HG02970 (cell line): ENCODE measurements around the gene ZBTB42.
"Not testable (repeated sequence)": the region's sequence is repeated elsewhere in the genome, so short reads cannot be mapped to it uniquely, and the experiment has no call there.

Experiments used
- ATAC-seq: cut with Tn5 transposase; IDR thresholded peaks from one replicate; pipeline ENCODE4 v1.9.1; 2021; ENCODE audit warnings: mild to moderate bottlenecking, moderate library complexity, moderate number of reproducible peaks; ENCODE audit not compliant: unreplicated experiment, low FRiP score

The ZBTB42 gene

DNA sequence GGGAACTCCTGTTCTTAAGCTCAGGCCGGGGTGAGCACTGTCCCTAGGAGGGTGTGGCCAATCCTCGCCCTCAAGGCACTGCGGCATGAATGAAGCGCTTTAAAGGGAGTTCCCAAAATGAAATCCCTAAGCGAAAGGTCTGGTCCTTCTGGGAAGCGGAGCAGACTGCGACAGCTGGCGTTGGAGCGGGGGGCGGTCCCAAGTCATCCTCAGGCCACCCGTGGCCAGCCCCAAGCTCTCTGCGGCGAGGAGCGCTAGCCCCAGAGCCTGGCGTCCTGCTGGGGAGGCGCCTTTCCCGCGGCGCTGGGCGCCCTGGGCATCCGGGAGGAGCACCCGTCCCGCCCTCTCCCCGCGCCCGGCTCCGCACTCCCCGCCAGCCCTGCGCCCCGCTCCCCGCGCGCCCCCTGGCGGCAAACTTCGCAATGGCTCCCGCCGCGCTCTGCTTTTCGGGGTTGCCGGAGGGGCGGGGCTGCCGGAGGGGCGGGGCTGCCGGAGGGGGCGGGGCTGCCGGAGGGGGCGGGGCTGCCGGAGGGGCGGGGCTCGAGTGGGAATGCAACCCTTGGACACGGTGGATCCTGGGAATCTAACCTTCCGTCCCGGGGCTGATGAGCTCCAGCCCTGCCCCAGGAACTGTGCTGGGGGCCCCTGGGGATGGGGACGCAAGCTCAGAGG, 25.4 kb downstream of the ZBTB42 start:
- ATAC-seq, result peak; percentile 86

DNA sequence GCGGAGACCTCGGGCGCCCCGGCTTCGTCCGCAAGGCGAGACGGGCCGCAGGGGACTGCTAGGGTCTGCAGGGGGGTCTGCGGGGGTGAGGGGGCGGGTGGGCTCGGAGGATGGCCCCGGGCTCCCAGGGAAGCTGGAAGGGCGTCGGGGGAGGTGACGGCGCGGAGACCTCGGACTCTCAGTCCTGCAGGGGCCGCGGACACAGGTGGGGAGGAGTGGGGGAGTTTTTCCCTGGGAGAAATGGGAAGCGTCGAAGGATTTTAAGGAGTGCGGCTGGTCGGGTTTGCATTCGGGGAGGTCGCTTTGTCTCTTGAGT, 25.9 kb downstream of the ZBTB42 start:
- ATAC-seq, result no peak

DNA sequence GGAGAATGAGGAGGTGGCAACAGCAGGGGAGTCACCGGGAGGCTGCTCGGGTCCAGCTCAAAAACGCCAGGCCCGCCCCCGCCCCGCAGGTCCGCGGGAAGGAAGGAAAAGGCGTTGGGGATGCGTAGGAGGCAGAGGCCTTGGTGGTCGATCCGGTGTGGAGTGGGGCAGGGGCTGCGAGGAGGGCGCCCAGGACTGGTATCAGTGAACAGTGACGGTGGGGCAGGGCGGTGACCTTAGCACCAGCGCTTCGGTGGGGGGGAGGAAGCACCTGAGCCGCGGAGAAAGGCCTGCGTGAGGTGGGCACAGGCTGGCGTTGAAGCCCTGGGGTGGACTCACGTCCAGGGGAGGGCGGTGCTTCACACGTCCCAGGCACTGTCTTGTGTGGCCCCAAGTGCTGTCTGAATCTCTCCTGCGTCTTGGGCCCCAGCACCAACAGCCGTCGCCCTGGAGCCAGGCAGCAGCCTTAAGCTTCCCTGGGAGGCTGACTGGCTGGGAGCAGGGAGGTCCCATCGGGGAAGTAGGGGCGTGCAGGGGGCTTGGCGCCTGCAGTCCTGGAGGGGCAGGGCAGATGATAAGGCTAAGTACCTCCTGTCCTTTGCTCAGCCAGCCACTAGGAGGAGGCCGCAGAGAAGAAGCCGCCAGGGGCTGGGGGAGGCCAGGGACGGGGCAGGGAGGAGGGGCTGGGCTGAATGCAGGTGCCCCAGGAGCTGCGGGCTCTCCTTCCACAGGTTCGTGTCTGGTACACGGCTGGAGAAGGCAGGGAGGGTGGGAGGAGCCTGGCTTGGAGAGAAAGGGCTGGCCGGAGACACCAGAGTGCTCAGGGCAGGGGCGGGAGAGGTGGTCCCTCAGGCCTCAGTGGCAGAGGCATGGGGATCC, 26.5 kb downstream of the ZBTB42 start:
- ATAC-seq, result no peak

DNA sequence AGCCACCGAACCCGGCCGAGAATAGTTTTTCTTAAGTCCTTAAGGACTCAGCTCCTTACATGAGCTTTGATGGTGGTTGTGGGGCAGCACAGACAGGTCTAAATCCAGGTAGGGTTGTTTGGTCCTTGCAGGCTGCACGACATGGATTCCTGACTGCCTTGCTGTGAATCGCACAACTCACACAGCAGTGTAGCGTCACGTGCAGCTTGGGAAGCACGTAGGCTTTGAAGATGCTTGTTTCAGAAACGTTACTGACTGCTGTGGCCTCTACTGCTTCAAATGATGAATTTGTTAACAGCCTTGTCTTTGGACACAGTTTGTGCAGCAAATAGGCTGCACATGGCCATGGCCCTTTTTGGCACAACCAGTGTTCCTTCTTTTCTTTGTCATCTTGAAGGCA, 29.9 kb downstream of the ZBTB42 start:
- no peak for ATAC-seq

DNA sequence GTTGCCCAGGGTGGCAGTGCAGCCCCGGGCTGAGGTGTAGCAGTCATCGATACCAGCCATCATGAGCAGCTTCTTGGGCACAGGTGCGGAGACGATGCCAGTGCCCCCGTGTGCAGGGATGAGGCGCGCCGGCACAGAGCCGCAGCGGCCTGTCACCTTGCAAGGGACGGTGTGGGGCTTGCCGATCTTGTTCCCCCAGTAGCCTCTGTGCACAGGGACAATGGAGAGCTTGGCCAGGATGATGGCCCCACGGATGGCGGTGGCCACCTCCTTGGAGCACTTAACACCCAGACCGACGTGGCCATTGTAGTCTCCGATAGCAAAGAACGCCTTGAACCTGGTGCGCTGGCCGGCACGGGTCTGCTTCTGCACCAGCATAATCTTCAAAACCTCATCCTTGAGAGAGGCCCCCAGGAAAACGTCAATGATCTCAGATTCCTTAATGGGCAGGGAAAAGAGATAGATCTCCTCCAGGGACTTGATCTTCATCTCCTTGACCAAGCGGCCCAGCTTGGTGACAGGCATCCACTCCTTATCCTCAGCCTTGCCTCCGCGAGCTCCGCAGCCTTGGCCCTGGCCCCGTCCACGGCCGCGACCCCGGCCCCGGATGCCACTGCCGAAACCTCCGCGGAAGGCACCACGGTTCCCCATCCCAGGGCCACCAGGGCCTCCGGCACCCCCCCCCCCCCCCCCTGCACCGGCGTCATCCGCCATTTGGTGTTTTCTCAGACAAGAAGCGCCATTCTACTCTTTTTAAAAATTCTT, 35.5 kb downstream of the ZBTB42 start:
- ATAC-seq, result not testable (repeated sequence)

DNA sequence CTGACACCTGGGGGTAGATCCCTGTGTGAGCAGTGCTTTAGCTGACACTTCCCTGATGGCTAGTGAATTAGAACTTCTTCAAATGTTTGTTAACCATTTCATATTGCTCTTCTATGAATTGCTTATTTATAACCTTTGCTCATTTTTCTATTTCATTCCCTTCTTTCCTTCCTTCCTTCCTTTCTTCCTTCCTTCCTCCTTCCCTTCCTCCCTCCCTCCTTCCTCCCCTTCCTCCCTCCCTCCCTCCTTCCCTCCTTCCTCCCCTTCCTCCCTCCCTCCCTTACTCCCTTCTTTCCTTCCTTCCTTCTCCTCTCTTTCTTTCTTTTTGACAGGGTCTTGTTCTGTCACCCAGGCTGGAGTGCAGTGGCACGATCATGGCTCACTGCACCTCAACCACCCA, 40.8 kb downstream of the ZBTB42 start:
- ATAC-seq, result no peak

DNA sequence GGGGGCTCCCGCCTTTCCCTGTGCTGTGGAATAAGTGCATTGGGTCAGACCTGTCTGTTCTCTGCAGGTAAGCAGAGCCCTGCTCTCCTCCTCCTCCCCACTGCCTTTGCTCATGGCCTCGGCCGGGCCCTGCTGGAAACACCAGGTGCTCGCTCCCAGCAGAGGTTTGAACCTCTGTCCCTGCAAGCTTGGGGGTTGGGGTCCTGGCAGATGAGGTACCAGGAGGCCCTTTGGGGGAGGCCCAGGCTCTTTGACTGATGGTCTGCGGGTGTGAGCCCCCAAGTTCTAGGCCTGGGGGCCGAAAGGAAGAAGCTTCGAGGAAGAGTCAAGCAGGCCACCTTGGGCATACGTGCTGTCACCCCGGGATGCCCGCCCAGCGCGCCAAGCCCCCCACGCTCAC, 42.1 kb downstream of the ZBTB42 start:
- ATAC-seq, result no peak

DNA sequence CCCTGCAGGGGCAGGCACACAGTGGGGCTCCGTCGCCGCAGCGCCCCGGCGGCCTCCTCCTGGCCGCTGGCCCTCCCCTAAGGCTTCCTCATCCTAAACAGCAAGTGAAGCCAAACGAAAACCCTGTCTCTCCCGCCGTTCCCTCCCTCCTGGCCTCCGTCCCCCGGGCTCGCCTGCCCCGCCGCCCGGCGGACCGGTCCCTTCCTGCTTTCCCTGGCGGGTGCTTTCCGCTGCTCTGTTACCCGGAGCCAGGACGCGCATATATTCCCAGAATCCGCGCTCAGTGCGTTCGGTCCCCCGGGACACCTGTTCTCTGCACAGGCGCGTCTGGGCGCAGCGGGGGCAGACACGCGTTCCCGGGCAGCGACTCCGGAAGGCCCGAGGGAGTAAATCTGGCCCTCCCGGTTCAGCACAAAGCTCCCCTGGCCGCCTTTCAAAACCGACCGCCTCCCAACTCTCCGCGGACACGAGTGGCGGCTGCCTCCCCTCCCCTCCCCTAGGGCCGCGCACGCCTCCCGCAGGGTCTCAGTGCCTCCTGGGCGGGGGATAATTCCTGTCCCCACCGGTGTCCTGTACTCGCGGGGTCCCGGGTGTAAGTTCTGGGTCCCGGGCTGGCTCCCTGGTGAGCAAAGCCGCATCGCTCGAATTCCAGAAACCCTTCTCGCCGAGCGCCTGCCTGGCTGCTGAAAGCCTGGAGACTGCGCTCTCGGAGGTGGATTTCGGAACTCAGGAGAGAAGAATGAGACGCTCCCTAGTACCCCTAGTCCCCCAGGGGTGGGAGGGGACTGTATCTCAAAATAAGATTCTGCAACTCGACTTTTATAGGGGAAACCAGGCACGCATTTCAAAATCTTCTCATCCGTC, 42.8 kb downstream of the ZBTB42 start:
- no peak for ATAC-seq

DNA sequence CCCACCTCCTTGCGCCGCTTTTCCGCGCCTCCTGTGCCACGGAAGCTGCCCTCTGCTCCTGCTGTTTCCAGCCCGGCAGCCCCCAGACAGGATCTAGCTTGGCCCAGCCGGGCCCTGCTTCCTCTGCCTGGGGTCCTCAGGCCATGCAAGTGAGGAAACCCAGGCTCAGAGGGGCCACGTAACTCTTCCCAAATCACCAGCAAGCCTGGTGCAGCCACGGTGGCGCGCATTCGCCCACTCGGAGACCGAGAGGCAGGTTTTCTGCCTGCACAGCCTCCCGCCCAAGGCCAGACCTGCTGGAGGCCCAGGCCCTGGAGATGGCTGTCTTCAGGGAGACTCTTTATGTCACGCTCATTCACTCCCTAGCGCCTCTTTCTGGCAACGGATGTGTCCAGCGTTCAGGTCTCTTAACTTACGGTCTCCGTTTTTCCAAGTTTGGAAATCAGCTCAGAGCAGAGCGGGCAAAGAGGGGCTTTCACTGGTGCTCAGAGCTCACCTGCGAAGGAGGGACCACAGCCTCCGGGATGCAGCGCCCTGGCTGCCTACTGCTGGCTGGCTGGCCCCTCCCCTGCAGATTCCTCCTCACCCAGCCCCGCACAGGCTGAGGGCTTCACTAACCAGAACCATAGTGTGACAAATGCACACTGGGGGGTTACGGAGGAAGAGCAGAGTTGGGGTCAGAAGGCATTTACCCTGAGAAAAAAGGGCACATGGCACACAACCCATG, 43.6 kb downstream of the ZBTB42 start:
- ATAC-seq, result no peak

DNA sequence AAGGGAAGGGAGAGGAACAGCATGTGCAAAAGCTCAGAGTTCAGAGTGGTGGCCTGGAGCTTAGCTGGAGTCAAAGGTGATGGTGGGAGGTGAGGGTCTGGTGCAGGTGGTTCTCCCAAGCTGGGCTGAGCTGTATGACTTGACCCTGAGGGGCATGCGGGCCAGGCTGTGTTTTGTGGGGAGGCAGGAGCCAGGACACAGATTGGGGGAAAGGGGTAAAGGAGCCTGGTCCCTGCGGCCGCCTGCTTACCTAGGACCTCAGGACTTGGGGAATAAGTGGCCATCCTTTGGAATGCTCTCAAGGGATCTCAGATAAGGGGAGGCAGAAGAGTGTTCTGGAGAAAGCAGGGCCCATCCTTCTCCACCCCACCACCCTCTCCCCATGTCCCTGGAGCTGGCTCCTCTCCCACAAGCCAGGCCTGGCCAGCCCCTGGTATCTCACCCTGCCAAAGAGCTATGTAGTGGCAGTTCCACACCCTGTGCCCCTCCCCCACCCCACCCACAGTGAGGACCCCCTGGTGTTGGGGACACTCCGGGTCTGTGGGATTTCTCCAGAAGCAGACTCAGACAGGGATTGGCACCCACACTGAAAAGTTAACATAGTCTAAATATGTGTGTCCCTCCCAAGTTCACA, 44.2 kb downstream of the ZBTB42 start:
- no peak for ATAC-seq

DNA sequence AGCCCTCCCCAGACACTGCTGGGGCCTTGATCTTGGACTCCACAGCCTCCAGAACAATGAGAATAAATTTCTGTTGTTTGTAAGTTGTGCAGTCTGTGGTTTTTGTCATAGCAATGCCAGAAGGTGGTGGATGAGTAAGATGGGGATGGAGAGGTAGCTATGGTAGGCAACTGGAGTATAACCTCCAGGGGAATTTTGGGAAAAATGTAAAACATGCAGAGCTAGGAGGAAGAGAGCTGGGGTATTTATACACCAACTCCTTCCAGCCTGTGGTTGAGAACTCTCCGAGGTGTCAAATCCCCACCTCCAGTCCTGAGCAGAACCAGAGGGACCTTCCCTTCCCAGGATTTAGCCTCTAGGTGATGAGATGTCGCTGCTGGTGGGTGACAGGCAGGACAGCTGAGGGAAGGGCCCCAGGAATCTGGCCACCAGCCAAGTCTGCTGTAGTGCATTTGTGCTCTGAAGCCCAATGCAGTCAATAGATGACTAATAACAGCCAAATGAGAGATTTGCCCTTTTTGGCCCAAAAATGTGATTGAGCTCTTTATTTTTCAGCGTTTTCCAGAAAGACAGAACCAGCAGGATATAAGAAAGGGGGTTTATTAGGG, 45.0 kb downstream of the ZBTB42 start:
- no peak for ATAC-seq

DNA sequence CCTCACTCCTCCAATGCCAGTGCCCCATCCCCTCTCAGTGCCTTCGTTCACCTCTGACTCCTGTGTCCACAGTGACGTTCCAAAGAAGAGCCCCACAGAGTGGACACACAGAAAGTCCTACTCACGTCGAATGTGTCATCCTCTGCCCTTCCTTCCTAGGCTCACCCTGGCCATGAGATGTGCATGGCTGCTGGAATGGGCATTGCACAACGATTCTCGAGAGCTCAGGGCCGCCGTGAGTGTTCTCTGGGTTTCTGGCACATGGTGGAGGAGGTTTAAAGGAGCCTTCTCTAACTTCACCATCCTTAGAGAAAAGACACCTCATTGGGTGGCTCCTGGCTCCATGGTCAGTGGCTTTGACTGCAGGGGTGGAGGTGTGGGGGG, 51.4 kb downstream of the ZBTB42 start:
- ATAC-seq, result no peak
